ENCODE results near the gene PLEKHA7. TPM values are rescaled to one million over a fixed set of nuclear protein-coding genes. Genes with fewer than 3 reads are reported as not detected.

The PLEKHA7 gene
- total and polyA plus RNA-seq, 2 of the 13 experiments (the other 11 are each of a cell fraction or from before 2014, with no cell fraction given), result 17.5 to 18.7 TPM

DNA sequence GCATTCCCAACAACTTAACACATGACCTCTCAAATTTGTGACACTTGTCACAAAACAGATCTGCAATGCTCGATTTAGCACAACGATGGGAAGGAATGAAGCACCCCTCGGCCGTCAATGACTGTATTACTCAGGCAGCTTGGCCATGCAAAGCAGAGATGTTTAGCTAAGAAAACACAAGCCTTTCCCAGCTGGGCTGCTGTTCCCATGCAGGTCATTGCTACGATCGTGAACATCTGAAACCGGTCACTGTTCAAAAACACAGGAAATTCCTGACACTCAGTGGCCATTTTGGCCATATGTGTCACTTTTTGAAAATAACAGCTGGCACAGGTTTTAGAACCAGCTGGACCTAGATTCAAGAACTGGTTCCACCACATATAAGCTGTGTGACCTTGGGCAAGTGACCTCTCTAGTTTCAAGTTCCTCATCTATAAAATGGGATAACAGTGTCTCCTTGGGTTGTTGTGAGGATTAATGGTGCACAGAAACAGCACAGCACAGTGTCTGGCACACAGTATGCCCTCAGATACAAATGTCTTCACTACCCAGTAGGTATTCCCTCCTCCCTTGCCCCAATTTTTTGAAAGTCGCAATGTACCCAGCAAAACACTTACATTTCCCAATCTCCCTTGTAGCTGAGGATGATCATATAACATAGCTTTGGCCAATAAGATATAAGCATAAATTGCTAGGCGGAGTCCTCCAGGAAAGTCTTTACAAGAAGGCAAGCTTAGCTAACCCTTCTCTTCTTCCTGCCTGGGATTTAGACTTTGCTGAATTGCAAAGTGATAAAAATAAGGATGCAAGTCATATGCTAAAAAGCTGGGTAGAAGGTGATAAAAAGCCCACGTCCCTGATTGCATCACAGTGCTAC is 182.7 kb downstream of the PLEKHA7 start (continued):
- no peak for TF ChIP-seq ZBTB40 (IDR thresholded peaks at IDR 0.05)
- no peak for TF ChIP-seq ZBTB40 (CRISPR knock-in tag; IDR thresholded peaks at IDR 0.05)
- TF ChIP-seq, protein P1, sequence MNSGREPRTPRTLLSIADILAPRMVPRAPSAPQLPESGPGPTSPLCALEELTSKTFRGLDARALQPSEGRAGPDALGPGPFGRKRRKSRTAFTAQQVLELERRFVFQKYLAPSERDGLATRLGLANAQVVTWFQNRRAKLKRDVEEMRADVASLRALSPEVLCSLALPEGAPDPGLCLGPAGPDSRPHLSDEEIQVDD (CRISPR knock-in tag; IDR thresholded peaks at IDR 0.05; ENCODE audit: borderline replicate concordance), result no peak
- no peak for TF ChIP-seq ZNF367 (CRISPR knock-in tag; IDR thresholded peaks at IDR 0.05; ENCODE audit: borderline replicate concordance)
- no peak for TF ChIP-seq HMG20A (CRISPR knock-in tag; IDR thresholded peaks at IDR 0.05; ENCODE audit: borderline replicate concordance)
- TF ChIP-seq, protein P2, sequence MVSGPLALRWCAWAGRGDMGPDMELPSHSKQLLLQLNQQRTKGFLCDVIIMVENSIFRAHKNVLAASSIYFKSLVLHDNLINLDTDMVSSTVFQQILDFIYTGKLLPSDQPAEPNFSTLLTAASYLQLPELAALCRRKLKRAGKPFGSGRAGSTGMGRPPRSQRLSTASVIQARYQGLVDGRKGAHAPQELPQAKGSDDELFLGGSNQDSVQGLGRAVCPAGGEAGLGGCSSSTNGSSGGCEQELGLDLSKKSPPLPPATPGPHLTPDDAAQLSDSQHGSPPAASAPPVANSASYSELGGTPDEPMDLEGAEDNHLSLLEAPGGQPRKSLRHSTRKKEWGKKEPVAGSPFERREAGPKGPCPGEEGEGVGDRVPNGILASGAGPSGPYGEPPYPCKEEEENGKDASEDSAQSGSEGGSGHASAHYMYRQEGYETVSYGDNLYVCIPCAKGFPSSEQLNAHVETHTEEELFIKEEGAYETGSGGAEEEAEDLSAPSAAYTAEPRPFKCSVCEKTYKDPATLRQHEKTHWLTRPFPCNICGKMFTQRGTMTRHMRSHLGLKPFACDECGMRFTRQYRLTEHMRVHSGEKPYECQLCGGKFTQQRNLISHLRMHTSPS (CRISPR knock-in tag; IDR thresholded peaks at IDR 0.05; ENCODE audit: low read depth), result no peak
- TF ChIP-seq ZNF773 (CRISPR knock-in tag; IDR thresholded peaks at IDR 0.05; ENCODE audit: borderline replicate concordance), result no peak
- TF ChIP-seq ZNF383 (CRISPR knock-in tag; IDR thresholded peaks at IDR 0.05; ENCODE audit: borderline replicate concordance), result no peak
- TF ChIP-seq, protein P3, sequence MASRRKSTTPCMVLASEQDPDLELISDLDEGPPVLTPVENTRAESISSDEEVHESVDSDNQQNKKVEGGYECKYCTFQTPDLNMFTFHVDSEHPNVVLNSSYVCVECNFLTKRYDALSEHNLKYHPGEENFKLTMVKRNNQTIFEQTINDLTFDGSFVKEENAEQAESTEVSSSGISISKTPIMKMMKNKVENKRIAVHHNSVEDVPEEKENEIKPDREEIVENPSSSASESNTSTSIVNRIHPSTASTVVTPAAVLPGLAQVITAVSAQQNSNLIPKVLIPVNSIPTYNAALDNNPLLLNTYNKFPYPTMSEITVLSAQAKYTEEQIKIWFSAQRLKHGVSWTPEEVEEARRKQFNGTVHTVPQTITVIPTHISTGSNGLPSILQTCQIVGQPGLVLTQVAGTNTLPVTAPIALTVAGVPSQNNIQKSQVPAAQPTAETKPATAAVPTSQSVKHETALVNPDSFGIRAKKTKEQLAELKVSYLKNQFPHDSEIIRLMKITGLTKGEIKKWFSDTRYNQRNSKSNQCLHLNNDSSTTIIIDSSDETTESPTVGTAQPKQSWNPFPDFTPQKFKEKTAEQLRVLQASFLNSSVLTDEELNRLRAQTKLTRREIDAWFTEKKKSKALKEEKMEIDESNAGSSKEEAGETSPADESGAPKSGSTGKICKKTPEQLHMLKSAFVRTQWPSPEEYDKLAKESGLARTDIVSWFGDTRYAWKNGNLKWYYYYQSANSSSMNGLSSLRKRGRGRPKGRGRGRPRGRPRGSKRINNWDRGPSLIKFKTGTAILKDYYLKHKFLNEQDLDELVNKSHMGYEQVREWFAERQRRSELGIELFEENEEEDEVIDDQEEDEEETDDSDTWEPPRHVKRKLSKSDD (CRISPR knock-in tag; IDR thresholded peaks at IDR 0.05; ENCODE audit: low read depth), result no peak
- TF ChIP-seq GFI1 (CRISPR knock-in tag; IDR thresholded peaks at IDR 0.05; ENCODE audit: borderline replicate concordance), result no peak
- TF ChIP-seq ZNF775 (CRISPR knock-in tag; IDR thresholded peaks at IDR 0.05; ENCODE audit: borderline replicate concordance), result no peak
- no peak for TF ChIP-seq KMT2A (CRISPR knock-in tag; IDR thresholded peaks at IDR 0.05)
- TF ChIP-seq PHF8 (CRISPR knock-in tag; IDR thresholded peaks at IDR 0.05), result no peak
- no peak for TF ChIP-seq ZNF207 (IDR thresholded peaks at IDR 0.05; ENCODE audit: borderline replicate concordance)
